Fibroblast of the aortic adventitia (primary cell): Measurements from ENCODE around the gene CCDC124. TPM values are rescaled to one million over a fixed set of nuclear protein-coding genes. Genes with fewer than 3 reads are reported as not detected.

Experiments used
- DNase-seq: peaks from one replicate; pipeline ENCODE4 v3.0.0-alpha.2; 2010; ENCODE audit warnings: low read depth
- H3K4me3 ChIP-seq: 2 replicates; pipeline ENCODE4 v1.5.1; 2011; ENCODE audit warnings: low read depth, mild to moderate bottlenecking, control low read depth, low read length, moderate library complexity
- CTCF ChIP-seq: IDR thresholded peaks from 2 replicates; pipeline ENCODE4 v1.5.1; 2011; ENCODE audit warnings: mild to moderate bottlenecking, low read length, control low read depth, inconsistent platforms; ENCODE audit not compliant: insufficient read depth
- total RNA-seq: library from RNA; depleted of rRNA; stranded (reverse); fragments of >200 nt; gene quantifications from 2 replicates; pipeline ENCODE4 v1.2.3, GENCODE V29; 2012; ENCODE audit warnings: low replicate concordance

Gene CCDC124
- total RNA-seq, 1 donor: 24.9 TPM

- TF ChIP-seq CTCF: peak; percentile 3
- H3K4me3 ChIP-seq: no peak overlapping the region
- DNase-seq: peak; percentile 83
Observed at GRCh38 chr19:17944301-17944700, 11.5 kb downstream of the CCDC124 start.

GRCh38 chr19:17946965-17947784 is 14.4 kb downstream of the CCDC124 start:
- peak overlapping the region; percentile 72 for H3K4me3 ChIP-seq
- DNase-seq: no peak
- TF ChIP-seq CTCF: no peak

GRCh38 chr19:17947815-17948513 is 15.1 kb downstream of the CCDC124 start:
- no peak for TF ChIP-seq CTCF
- DNase-seq: peak; percentile 84
- peak overlapping the region; percentile 72 for H3K4me3 ChIP-seq

- DNase-seq: no peak
- peak overlapping the region; percentile 64 for H3K4me3 ChIP-seq
- no peak for TF ChIP-seq CTCF
Observed at GRCh38 chr19:17948514-17948900, 15.7 kb downstream of the CCDC124 start.

- H3K4me3 ChIP-seq: no peak overlapping the region
- no peak for TF ChIP-seq CTCF
- DNase-seq: no peak
Observed at GRCh38 chr19:17948931-17949930, 16.4 kb downstream of the CCDC124 start.

GRCh38 chr19:17949956-17950309 is 17.1 kb downstream of the CCDC124 start:
- TF ChIP-seq CTCF: no peak
- H3K4me3 ChIP-seq: no peak overlapping the region
- no peak for DNase-seq
